ENCODE results near the gene MORN1.

DNA sequence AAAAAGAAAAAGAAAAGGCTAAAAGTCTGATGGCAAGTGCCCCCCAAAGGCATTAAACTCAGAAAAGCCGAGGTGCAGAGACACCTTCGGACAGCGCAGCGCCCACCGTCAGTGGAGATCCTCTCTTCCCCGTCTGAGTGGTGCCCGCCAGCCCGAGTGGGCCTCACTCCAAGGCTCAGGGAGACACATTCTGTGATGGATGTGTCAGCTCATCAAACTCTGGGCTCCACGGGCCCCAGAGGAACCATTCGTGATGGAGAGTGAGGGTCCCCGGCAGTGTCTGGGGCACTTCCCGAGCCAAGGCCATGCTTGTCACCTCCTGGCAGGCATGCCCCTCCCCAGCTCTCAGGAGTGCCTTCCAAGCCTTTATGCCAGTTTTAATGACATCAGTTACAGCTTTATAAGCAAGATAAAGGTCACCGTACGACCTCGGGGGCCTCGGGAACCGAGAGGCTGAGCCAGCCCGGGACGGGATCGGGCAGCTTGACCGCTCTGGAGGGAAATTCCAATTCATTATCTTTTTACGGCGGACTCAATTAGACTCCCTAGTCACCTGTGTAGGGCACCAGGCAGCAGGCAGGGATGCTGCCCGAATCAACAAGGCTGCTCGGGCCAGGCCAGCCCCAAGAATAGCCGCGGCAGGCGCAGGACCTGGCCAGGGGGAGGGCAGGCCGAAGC lies 49.5 kb downstream of the MORN1 start:
- TF ChIP-seq POLR2A (IDR thresholded peaks at IDR 0.05; ENCODE audit: low read length) = no peak
- no peak for TF ChIP-seq GATA1 (IDR thresholded peaks at IDR 0.05; ENCODE audit: low read depth, low read length)

Measured in erythroblast (primary cell).